ENCODE measurements around the gene AMFR.

DNA sequence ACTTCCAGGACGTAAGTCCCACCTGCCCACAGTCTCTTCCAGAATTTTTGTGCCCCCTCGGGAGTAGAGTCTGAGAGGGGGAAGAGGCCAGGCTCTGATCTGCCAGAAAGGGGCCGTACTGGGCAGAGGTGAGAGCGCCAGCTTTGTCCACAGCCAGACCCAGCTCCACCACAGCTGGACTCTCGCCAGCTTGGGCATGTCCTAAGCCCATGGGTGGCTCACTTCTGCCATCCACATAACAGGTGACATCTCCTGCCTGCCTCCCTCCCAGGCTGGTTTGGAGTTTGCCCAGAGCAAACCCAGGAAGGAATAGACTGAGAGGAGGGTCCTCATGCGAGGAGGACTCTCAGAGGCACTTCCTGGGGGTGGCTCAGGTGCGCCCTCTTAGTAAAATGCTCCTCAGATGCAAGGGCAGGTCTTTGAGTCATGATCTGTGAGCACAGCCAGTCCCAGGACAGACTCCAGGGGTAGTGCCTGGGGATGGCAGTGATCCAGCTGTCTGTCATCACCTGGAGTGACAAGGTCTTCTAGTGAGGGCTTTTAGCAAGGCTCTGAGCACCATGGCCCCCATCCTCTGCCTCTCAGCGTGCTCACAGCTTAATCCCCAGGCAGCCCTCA is 89.2 kb downstream of the AMFR start:
- TF ChIP-seq, protein P1, sequence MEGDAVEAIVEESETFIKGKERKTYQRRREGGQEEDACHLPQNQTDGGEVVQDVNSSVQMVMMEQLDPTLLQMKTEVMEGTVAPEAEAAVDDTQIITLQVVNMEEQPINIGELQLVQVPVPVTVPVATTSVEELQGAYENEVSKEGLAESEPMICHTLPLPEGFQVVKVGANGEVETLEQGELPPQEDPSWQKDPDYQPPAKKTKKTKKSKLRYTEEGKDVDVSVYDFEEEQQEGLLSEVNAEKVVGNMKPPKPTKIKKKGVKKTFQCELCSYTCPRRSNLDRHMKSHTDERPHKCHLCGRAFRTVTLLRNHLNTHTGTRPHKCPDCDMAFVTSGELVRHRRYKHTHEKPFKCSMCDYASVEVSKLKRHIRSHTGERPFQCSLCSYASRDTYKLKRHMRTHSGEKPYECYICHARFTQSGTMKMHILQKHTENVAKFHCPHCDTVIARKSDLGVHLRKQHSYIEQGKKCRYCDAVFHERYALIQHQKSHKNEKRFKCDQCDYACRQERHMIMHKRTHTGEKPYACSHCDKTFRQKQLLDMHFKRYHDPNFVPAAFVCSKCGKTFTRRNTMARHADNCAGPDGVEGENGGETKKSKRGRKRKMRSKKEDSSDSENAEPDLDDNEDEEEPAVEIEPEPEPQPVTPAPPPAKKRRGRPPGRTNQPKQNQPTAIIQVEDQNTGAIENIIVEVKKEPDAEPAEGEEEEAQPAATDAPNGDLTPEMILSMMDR (conservative IDR thresholded peaks at IDR 0.05; ENCODE audit: low read depth, low read length): no peak
- no peak for TF ChIP-seq EZH2 (IDR thresholded peaks at IDR 0.05; ENCODE audit: borderline replicate concordance, low read depth, low read length, poor library complexity, severe bottlenecking)
